Heart right ventricle (tissue), 16 donors: ENCODE results near the gene SLFN13. TPM values are rescaled to one million over a fixed set of nuclear protein-coding genes. Genes with fewer than 3 reads are reported as not detected.
"Not testable (repeated sequence)": the region's sequence is repeated elsewhere in the genome, so short reads cannot be mapped to it uniquely, and the experiment has no call there.

Experiments used
- ATAC-seq, 8 donors: fragments of 200-7000 bp; cut with Tn5 transposase; one replicate each; pipeline ENCODE4 v1.9.1; 2020; ENCODE audit warnings: mild to moderate bottlenecking in 8 of 8, moderate library complexity in 8 of 8, moderate number of reproducible peaks in 1 of 8
- DNase-seq, 2 donors: peaks; one replicate each; pipeline ENCODE4 v3.0.0-alpha.2; 2020
- H3K27ac ChIP-seq, 10 donors: fragments of 200-600 bp; sonication (generic) in 2 of 10; one replicate each; pipeline versions ENCODE4 v1.5.0 to v1.8.0; 2020 to 2022; ENCODE audit warnings: mild to moderate bottlenecking in 3 of 10
- H3K27me3 ChIP-seq, 7 donors: fragments of 200-600 bp; one replicate each; pipeline ENCODE4 v1.8.0; 2021 to 2022; ENCODE audit warnings: mild to moderate bottlenecking in 2 of 7
- H3K36me3 ChIP-seq, 9 donors: fragments of 200-600 bp; sonication (generic) in 1 of 9; one replicate each; pipeline versions ENCODE4 v1.5.0 to v1.8.0; 2020 to 2022; ENCODE audit warnings: mild to moderate bottlenecking in 2 of 9
- H3K4me1 ChIP-seq, 9 donors: fragments of 200-600 bp; sonication (generic) in 1 of 9; one replicate each; pipeline versions ENCODE4 v1.5.0 to v1.8.0; 2020 to 2022; ENCODE audit warnings: mild to moderate bottlenecking in 4 of 9
- H3K4me3 ChIP-seq, 10 donors: fragments of 200-600 bp; sonication (generic) in 2 of 10; one replicate each; pipeline versions ENCODE4 v1.5.0 to v1.8.0; 2020 to 2022; ENCODE audit warnings: mild to moderate bottlenecking in 7 of 10, moderate library complexity in 2 of 10
- H3K9me3 ChIP-seq, 11 donors: fragments of 200-600 bp in 10 of 11; sonication (generic) in 2 of 11; one replicate each; pipeline versions ENCODE4 v1.5.0 to v1.8.0; 2013 to 2022; ENCODE audit warnings: mild to moderate bottlenecking in 2 of 11, control low read depth in 1 of 11, moderate library complexity in 1 of 11
- CTCF ChIP-seq, 9 donors: fragments of 200-600 bp; sonication (generic) in 2 of 9; IDR thresholded peaks; one replicate each; pipeline versions ENCODE4 v1.5.0 to v1.8.0; 2021 to 2022; ENCODE audit warnings: antibody characterized with exemption in 9 of 9, mild to moderate bottlenecking in 5 of 9, moderate library complexity in 1 of 9
- WGBS, 2 donors: extraction: QIAGEN DNeasy Blood & Tissue Kit; methylation state at CpG; one replicate each; pipeline ENCODE4 v1.1.7; 2013; ENCODE audit warnings: inconsistent platforms in 1 of 2; 5-methylcytosine and 5-hydroxymethylcytosine counted together
- intact Hi-C, 10 donors: fragments of 100-400 bp; cut with DNase I; formaldehyde crosslinking; loops; one replicate each; pipeline versions ENCODE4 v1.11.1 to v1.14.2; 2022
- polyA plus RNA-seq, 2 donors: library from polyadenylated mRNA; stranded (reverse); fragments of 200-250 nt; gene quantifications; one replicate each; pipeline ENCODE4 v1.2.3, GENCODE V29; 2013
- total RNA-seq, 10 donors: library from RNA; stranded (reverse); fragmentation: NEBNext Ultra II Directional in 3 of 10; extraction: Animal tissue kit (Norgen Biotek cat#: 25700) in 3 of 10; gene quantifications; one replicate each; pipeline versions ENCODE4 v1.2.1 to v1.2.4, GENCODE V29; 2021 to 2023
- donor health status: Arrhythmogenic right ventricular cardiomyopathy.
- donor health status: ischemic (EF 13 %, LVEDD 7.1; RV severe dilation, severe dysfunction).
- donor health status: healthy with polysubstance abuse.
- donor health status: DM: no; HTN: yes; CAD: no.
- donor health status: DM: no; HTN: no; CAD: no.
- donor health status: ischemic (EF 25% LVEDD 6.9; RV normal size, moderate dysfunction).
- donor health status: ischemic (EF 25% LVEDD 5.7; RV mildly dilated, moderate dysfunction).
- donor health status: healthy.
- donor health status: DM: yes; HTN: yes; CAD: no.
- donor health status: Ischemic cardiomyopathy.
- donor health status: ischemic (EF 35%, LVEDD 5.7; RV mildly dilated, moderate dysfunction).
- donor health status: nonischemic (EF 11% LVEDD 7.7; RV severe dilation, severe dysfunction).
- donor health status: DM: yes; HTN: yes; CAD: no.
- donor health status: PGD.
- donor health status: ischemic (EF 29% LVEDD 5.4; RV normal size, mild dysfunction).
- donor health status: nonischemic (EF 23%, LVEDD 6.1; RV moderate dilation, normal function).

SLFN13 gene
- total and polyA plus RNA-seq, 12 donors = 0.51 to 10.7 (median 4.1) TPM

- Histone ChIP-seq H3K36me3 (peaks cover 0 to 99% (median 41%) of the 10 kb centered on the region in 9 donors), H3K4me3 (no peak overlapping the region), H3K27ac (no peak overlapping the region), H3K9me3 (peaks cover 0 to 27% (median 9%) of the 10 kb centered on the region in 11 donors), H3K27me3 (no peaks in the 10 kb centered on the region), H3K4me1 (no peaks in the 10 kb centered on the region)
- 94 to 100% methylated on average over 2 of the region's 2 CpGs for WGBS, 2 donors
- DNase-seq (no peak), ATAC-seq (no peak)
- no peak for TF ChIP-seq CTCF (IDR thresholded peaks at IDR 0.05)
- intact Hi-C loops = no loop called here
These were observed 31.9 kb downstream of the SLFN13 start for GRCh38 chr17:35416659-35417058.

GRCh38 chr17:35414707-35415106 lies 33.9 kb downstream of the SLFN13 start:
- ATAC-seq, intact Hi-C loops, H3K27ac ChIP-seq, H3K4me3 ChIP-seq, DNase-seq, H3K27me3 ChIP-seq, H3K4me1 ChIP-seq: not testable (repeated sequence)
- peaks cover 0 to 99% (median 30%) of the 10 kb centered on the region in 9 donors for H3K36me3 ChIP-seq
- WGBS, 2 donors = 99 to 100% methylated on average over 2 of the region's 2 CpGs
- H3K9me3 ChIP-seq = peaks cover 0 to 27% (median 9%) of the 10 kb centered on the region in 11 donors

GRCh38 chr17:35414247-35414646 lies 34.3 kb downstream of the SLFN13 start:
- H3K27ac ChIP-seq = no peak overlapping the region
- WGBS, 2 donors = 95 to 100% methylated on average over 1 of the region's 1 CpG
- no peaks in the 10 kb centered on the region for H3K27me3 ChIP-seq
- H3K4me3 ChIP-seq = no peak overlapping the region
- no peak for TF ChIP-seq CTCF (IDR thresholded peaks at IDR 0.05)
- peaks cover 0 to 27% (median 9%) of the 10 kb centered on the region in 11 donors for H3K9me3 ChIP-seq
- H3K4me1 ChIP-seq = no peaks in the 10 kb centered on the region
- ATAC-seq = no peak
- peaks cover 0 to 97% (median 26%) of the 10 kb centered on the region in 9 donors for H3K36me3 ChIP-seq
- intact Hi-C loops = no loop called here
- no peak for DNase-seq

- no peak for DNase-seq
- 87 to 90% methylated on average over 23 to 26 of the region's 26 CpGs for WGBS, 2 donors
- no peak for ATAC-seq
- intact Hi-C loops = no loop called here
- H3K36me3 ChIP-seq = peaks cover 0 to 79% (median 14%) of the 10 kb centered on the region in 9 donors
- no peak overlapping the region for H3K27ac ChIP-seq
- H3K4me3 ChIP-seq = no peak overlapping the region
- H3K4me1 ChIP-seq = no peaks in the 10 kb centered on the region
- no peaks in the 10 kb centered on the region for H3K9me3 ChIP-seq
- no peak for TF ChIP-seq CTCF (IDR thresholded peaks at IDR 0.05)
- no peaks in the 10 kb centered on the region for H3K27me3 ChIP-seq
These were observed 41.0 kb downstream of the SLFN13 start for GRCh38 chr17:35407531-35407930.

- intact Hi-C loops = no loop called here
- DNase-seq = no peak
These were observed 42.0 kb downstream of the SLFN13 start for GRCh38 chr17:35406568-35406967.

More at GRCh38 chr17:35406568-35406967, 42.0 kb downstream of the SLFN13 start:
- WGBS, 2 donors = 74 to 76% methylated on average over 1 of the region's 1 CpG
- Histone ChIP-seq H3K9me3 (no peaks in the 10 kb centered on the region), H3K27ac (no peak overlapping the region), H3K27me3 (no peaks in the 10 kb centered on the region), H3K4me3 (no peak overlapping the region), H3K36me3 (peaks cover 0 to 69% (median 14%) of the 10 kb centered on the region in 9 donors), H3K4me1 (no peaks in the 10 kb centered on the region)
- no peak for ATAC-seq
- TF ChIP-seq CTCF (IDR thresholded peaks at IDR 0.05) = no peak
